ENCODE measurements around the gene TNK2.

DNA sequence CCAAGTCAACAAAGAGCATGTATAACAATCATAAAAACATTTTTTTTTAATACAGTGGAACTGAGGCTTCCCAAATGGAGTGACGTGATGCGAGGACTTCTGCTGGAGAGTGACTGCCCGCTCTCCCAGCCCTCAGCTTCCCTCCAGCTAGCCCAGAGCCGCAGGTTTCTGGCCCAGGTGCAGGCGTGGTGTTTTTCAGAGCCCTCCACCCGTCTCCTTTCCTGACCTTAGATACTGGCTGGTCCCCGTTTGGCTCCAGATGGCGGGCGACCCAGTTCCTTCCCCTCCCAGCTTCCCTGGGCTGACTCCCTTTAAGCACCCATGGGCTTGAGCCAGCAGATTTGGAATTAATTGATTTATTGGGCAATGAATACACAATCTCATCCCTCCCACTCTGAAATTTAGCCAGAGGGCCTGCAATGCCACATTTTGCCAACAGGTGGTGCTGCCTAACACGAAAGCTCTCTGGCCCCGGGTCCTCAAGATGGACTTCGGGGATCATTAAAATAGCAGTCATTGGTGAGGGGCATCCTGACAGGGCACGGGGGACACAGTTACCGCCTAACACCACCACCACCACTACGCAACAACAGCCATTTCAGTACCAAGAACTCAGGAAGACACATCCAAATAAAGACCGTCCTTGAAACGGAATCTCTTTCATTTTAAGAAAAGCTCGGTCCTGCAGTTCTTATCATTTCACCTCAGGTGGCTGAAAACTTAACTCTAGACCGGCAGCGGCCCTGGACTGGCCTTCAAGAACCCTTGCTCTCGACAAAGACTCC is 49.1 kb downstream of the TNK2 start:
- TF ChIP-seq POLR2AphosphoS5 (IDR thresholded peaks at IDR 0.05; ENCODE audit: low read depth, low read length) (no peak), SIN3A (IDR thresholded peaks at IDR 0.05; ENCODE audit: borderline replicate concordance, insufficient read depth, low read length) (no peak), TAF1 (IDR thresholded peaks at IDR 0.05; ENCODE audit: borderline replicate concordance, insufficient read depth, low read length) (no peak), FOXP2 (optimal IDR thresholded peaks at IDR 0.05; ENCODE audit: borderline replicate concordance, extremely low read depth, extremely low read length, insufficient read depth) (no peak)
- TF ChIP-seq, protein P1, sequence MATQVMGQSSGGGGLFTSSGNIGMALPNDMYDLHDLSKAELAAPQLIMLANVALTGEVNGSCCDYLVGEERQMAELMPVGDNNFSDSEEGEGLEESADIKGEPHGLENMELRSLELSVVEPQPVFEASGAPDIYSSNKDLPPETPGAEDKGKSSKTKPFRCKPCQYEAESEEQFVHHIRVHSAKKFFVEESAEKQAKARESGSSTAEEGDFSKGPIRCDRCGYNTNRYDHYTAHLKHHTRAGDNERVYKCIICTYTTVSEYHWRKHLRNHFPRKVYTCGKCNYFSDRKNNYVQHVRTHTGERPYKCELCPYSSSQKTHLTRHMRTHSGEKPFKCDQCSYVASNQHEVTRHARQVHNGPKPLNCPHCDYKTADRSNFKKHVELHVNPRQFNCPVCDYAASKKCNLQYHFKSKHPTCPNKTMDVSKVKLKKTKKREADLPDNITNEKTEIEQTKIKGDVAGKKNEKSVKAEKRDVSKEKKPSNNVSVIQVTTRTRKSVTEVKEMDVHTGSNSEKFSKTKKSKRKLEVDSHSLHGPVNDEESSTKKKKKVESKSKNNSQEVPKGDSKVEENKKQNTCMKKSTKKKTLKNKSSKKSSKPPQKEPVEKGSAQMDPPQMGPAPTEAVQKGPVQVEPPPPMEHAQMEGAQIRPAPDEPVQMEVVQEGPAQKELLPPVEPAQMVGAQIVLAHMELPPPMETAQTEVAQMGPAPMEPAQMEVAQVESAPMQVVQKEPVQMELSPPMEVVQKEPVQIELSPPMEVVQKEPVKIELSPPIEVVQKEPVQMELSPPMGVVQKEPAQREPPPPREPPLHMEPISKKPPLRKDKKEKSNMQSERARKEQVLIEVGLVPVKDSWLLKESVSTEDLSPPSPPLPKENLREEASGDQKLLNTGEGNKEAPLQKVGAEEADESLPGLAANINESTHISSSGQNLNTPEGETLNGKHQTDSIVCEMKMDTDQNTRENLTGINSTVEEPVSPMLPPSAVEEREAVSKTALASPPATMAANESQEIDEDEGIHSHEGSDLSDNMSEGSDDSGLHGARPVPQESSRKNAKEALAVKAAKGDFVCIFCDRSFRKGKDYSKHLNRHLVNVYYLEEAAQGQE (IDR thresholded peaks at IDR 0.05; ENCODE audit: insufficient read depth in 1 of 2, low read depth in 2 of 2, low read length in 2 of 2), result no peak

Data from PFSK-1 (cell line).